ENCODE data around the gene ZCCHC7. TPM values are rescaled to one million over a fixed set of nuclear protein-coding genes. Genes with fewer than 3 reads are reported as not detected.

Gene ZCCHC7
- total and polyA plus RNA-seq, 2 donors (not counting 3 experiments of a cell fraction or from before 2014, with no cell fraction given) = 7.4 to 14.8 TPM

DNA sequence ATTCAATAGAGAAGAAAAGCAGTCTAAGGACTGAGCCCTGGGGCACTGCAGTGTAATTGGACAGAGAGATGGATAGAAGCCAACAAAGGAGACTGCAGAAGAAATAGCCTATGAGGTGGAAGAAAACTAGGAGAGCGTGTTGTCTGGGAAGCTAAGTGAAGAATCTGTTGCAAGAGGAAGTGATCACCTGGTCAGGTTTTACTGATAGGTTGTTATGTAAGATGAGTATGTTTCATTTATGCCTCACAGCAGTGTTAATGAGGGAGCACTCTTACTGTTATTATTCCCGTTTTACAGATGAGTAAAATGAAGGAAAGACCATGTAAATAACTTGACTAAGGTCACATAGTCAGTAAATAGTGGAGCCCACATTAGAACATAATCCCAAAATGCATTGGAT, 222.1 kb downstream of the ZCCHC7 start:
- H3K27ac ChIP-seq (ENCODE audit: insufficient read depth, low read depth, low read length) = no peak overlapping the region
- no TSS peak for BruUV-seq (replicated peaks)
- no peak for TF ChIP-seq JUN (IDR thresholded peaks at IDR 0.05; ENCODE audit: borderline replicate concordance, insufficient read depth, insufficient read length, low read depth)
- TF ChIP-seq EZH2 (IDR thresholded peaks at IDR 0.05; ENCODE audit: borderline replicate concordance, low read depth, low read length, severe bottlenecking) = no peak
- no peak for TF ChIP-seq CTCF (IDR thresholded peaks at IDR 0.05; ENCODE audit: extremely low read depth in 1 of 2, insufficient read depth in 1 of 2, low read depth in 1 of 2, low read length in 2 of 2)
- TF ChIP-seq, protein P1, sequence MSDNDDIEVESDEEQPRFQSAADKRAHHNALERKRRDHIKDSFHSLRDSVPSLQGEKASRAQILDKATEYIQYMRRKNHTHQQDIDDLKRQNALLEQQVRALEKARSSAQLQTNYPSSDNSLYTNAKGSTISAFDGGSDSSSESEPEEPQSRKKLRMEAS (IDR thresholded peaks at IDR 0.05; ENCODE audit: insufficient read depth, insufficient read length) = no peak
- no peak for TF ChIP-seq POLR2AphosphoS5 (IDR thresholded peaks at IDR 0.05; ENCODE audit: insufficient read depth, low read depth, low read length)
- no peak for TF ChIP-seq POLR2A (IDR thresholded peaks at IDR 0.05; ENCODE audit: low read depth, low read length)
- TF ChIP-seq FOS (IDR thresholded peaks at IDR 0.05; ENCODE audit: borderline replicate concordance, insufficient read depth, low read length) = no peak
- TF ChIP-seq MYC (IDR thresholded peaks at IDR 0.05; ENCODE audit: low read depth, low read length) = no peak
- no peak for TF ChIP-seq GATA2 (IDR thresholded peaks at IDR 0.05; ENCODE audit: insufficient read depth, insufficient read length, low read depth, low read length)
- H3K4me1 ChIP-seq (ENCODE audit: control insufficient read depth, extremely low read depth, insufficient read depth, low read length) = no peaks in the 10 kb centered on the region
- H3K36me3 ChIP-seq (ENCODE audit: control insufficient read depth in 2 of 2, extremely low read depth in 1 of 2, insufficient read depth in 2 of 2, low read length in 2 of 2) = no peaks in the 10 kb centered on the region
- CTCF ChIA-PET = no interaction called here
- H2AFZ ChIP-seq (ENCODE audit: low read depth, low read length) = no peak overlapping the region
- no peak overlapping the region for H3K9ac ChIP-seq (replicated peaks; ENCODE audit: extremely low read depth, insufficient read depth, low read length)
- no peaks in the 10 kb centered on the region for H4K20me1 ChIP-seq (replicated peaks; ENCODE audit: control insufficient read depth, extremely low read depth, insufficient read depth, low read length)
- POLR2A ChIA-PET = no interaction called here
- no peaks in the 10 kb centered on the region for H3K9me1 ChIP-seq (replicated peaks; ENCODE audit: control insufficient read depth, extremely low read depth, insufficient read depth, low read length)
- no peak for DNase-seq (ENCODE audit: low read depth, low spot score)
- intact Hi-C loops (cut with micrococcal nuclease) (no loop called here), dilution Hi-C loops (cut with MboI; ENCODE audit: extremely low pct_ligation_motif_present, low sequenced_read_pairs) (no loop called here)
- no peaks in the 10 kb centered on the region for H3K9me3 ChIP-seq (replicated peaks; ENCODE audit: control insufficient read depth, insufficient read depth, low read length)
- FAIRE-seq = no peak
- H3K79me2 ChIP-seq (ENCODE audit: control insufficient read depth, insufficient read depth, low read length) = no peaks in the 10 kb centered on the region
- no peak overlapping the region for H3K4me2 ChIP-seq (ENCODE audit: insufficient read depth, low read length)
- no peak overlapping the region for H3K4me3 ChIP-seq (replicated peaks in 1 of 3; ENCODE audit: insufficient read depth in 1 of 3, low read depth in 1 of 3, low read length in 3 of 3)
- no peaks in the 10 kb centered on the region for H3K27me3 ChIP-seq (ENCODE audit: control insufficient read depth in 2 of 2, insufficient read depth in 2 of 2, low read length in 2 of 2)
